Omental fat pad (tissue), 4 donors: Measurements from ENCODE around the gene FAM13B. TPM values are rescaled to one million over a fixed set of nuclear protein-coding genes. Genes with fewer than 3 reads are reported as not detected.

Experiments used
- ATAC-seq: fragments of 150-250 bp; one replicate; pipeline ENCODE4 v1.9.1; 2016; ENCODE audit warnings: mild to moderate bottlenecking, moderate library complexity; ENCODE audit not compliant: low FRiP score
- DNase-seq: peaks from one replicate; pipeline ENCODE4 v3.0.0-alpha.2; 2019; ENCODE audit warnings: low spot score
- total RNA-seq, 4 donors: library from RNA; depleted of rRNA; stranded (reverse); fragments of >200 nt; gene quantifications; one replicate each; pipeline ENCODE4 v1.1.0, GENCODE V29; 2016
- TF ChIP-seq, protein P1 (sequence below), 3 donors: fragments of 450-650 bp; IDR thresholded peaks; one replicate each; pipeline ENCODE4 v1.5.1; 2016 to 2017; ENCODE audit warnings: antibody characterized with exemption in 3 of 3, mild to moderate bottlenecking in 3 of 3, moderate library complexity in 2 of 3

FAM13B gene
- total RNA-seq, 4 donors from 2014 or later, result 30.0 to 37.1 (median 33.6) TPM

DNA sequence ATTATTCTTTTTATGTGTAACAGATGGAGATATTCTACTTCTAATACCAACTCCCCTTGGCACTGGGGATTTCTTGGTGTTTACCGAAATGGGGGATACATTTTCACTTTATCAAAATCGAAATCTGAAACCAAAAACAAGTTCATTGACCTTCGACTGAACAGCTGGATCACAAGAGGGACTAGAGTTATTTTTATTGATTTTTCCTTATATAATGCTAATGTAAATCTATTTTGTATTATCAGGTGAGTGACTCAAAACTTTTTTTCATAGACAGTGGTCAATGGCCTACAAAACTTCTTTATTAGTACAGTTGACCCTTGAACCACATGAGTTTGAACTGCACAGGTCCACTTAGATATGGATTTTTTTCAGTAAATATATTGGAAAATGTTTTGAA lies 133.4 kb downstream of the FAM13B start:
- TF ChIP-seq, protein P1, sequence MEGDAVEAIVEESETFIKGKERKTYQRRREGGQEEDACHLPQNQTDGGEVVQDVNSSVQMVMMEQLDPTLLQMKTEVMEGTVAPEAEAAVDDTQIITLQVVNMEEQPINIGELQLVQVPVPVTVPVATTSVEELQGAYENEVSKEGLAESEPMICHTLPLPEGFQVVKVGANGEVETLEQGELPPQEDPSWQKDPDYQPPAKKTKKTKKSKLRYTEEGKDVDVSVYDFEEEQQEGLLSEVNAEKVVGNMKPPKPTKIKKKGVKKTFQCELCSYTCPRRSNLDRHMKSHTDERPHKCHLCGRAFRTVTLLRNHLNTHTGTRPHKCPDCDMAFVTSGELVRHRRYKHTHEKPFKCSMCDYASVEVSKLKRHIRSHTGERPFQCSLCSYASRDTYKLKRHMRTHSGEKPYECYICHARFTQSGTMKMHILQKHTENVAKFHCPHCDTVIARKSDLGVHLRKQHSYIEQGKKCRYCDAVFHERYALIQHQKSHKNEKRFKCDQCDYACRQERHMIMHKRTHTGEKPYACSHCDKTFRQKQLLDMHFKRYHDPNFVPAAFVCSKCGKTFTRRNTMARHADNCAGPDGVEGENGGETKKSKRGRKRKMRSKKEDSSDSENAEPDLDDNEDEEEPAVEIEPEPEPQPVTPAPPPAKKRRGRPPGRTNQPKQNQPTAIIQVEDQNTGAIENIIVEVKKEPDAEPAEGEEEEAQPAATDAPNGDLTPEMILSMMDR (IDR thresholded peaks at IDR 0.05), result no peak
- ATAC-seq (no peak), DNase-seq (no peak)

GRCh38 chr5:137896560-137896959 lies 136.3 kb downstream of the FAM13B start:
- no peak for DNase-seq
- ATAC-seq, result no peak

GRCh38 chr5:137894586-137894985 lies 138.3 kb downstream of the FAM13B start:
- DNase-seq (no peak), ATAC-seq (no peak)
- TF ChIP-seq, protein P1 (IDR thresholded peaks at IDR 0.05), result no peak

More at GRCh38 chr5:137896560-137896959, 136.3 kb downstream of the FAM13B start:
- TF ChIP-seq, protein P1 (IDR thresholded peaks at IDR 0.05), result no peak

DNA sequence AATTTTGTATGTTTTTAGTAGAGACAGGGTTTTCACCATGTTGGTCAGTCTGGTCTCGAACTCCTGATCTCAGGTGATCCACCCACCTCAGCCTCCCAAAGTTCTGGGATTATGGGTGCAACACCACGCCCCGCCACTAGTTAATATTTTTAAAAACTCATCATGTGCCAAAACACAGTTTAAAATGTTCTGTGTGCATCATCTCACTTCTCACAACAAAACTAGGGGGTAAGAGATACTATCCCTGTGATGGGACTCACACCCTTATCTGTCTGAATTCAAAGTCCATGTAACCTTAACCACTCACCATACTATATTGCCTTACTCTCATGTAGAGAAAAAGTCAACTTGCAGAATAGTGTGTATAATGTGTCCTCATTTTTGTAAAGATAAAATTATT lies 141.0 kb downstream of the FAM13B start:
- DNase-seq (no peak), ATAC-seq (no peak)
- TF ChIP-seq, protein P1 (IDR thresholded peaks at IDR 0.05), result no peak

DNA sequence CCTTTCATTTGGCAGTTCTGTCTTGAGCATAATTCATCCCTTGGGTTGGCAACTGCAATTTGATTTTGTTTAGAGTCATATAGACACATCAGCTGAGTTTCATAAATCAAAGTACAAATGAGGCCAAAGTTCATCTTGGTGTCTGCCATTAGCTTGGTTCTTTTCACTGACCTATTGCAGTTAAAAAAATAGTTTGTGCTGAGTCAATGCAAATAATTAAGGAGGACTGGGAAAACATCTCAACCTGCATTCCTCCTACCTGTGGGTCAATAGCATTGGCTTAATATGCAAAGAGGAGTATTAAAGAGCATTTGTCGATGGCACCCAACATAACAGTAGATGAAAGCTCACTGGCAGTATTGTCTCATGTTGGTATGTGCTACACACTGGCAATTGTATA lies 142.0 kb downstream of the FAM13B start:
- TF ChIP-seq, protein P1 (IDR thresholded peaks at IDR 0.05), result no peak
- DNase-seq (no peak), ATAC-seq (no peak)

DNA sequence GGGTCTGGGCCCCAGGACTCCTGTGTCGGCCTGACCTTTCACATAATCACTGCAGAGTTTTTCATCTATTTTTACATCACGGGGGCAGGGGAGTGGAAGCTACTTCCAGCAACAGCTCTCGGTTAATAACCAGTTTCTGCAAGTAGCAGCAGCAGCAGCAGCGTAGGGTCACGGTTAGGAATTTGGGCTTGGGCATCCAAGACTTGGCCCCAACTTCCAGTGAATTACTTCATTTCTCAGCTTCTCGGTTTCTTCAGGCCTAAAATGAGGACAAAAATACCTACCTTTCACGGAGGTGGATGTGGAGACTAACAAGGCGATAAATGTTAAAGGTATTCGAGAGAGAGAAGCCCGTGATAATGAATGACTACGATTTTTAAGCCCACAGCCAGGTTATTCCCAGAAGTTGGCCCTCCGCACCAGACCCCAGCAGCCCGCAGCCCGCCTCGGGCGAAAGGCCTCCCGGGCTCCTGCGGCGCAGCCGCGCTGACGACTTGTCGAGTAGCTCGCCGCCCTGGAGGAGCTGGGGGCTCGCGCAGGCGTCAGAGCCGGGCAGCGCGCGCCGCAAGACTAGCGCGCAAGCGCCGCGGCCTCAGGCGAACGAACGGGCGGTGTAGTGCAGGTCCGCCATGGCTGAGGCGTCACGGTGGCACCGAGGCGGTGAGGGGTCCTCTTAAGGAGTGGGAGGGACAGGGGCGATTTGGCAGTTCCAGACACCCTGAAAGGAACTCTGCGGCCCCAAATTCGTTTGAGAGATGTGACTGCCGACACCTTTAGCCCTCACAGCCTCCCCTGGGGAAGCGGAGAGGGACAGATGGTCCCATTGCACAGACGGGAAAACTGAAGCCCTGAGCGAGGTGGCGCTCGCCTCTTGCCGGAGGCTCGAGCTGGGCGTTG lies 143.8 kb downstream of the FAM13B start, which contains the start of gene PKD2L2:
Gene PKD2L2, plus strand, starts transcription at position 595 of the 897 bp plus-strand sequence. Its CDS starts 35 bp downstream, at position 630.
- TF ChIP-seq, protein P1 (IDR thresholded peaks at IDR 0.05), result no peak
- DNase-seq (peak; percentile 29), ATAC-seq (peak; percentile 91)

GRCh38 chr5:137888466-137888862 lies 144.4 kb downstream of the FAM13B start:
- TF ChIP-seq, protein P1 (IDR thresholded peaks at IDR 0.05), result no peak
- DNase-seq, result no peak
- ATAC-seq, result no peak
